Activated naive CD8-positive, alpha-beta T cell treated with anti-CD3 and anti-CD28 coated beads, Interleukin-2, amount 50 U/mL, for 24 hours (primary cell): Measurements from ENCODE around the gene RFC1.

Source experiments
- ATAC-seq: fragments of 150-1000 bp; cut with Tn5 transposase; one replicate; pipeline ENCODE4 v1.10.0; 2021
- DNase-seq: peaks from one replicate; pipeline ENCODE4 v3.0.0; 2021
- H3K27ac Mint-ChIP-seq: one replicate; pipeline ENCODE4 v1.8.0; 2021; ENCODE audit warnings: mild to moderate bottlenecking, mixed read lengths
- H3K27me3 Mint-ChIP-seq: one replicate; pipeline ENCODE4 v1.8.0; 2021; ENCODE audit warnings: mixed read lengths
- H3K36me3 Mint-ChIP-seq: one replicate; pipeline ENCODE4 v1.8.0; 2021; ENCODE audit warnings: low read depth, mixed read lengths
- H3K4me1 Mint-ChIP-seq: one replicate; pipeline ENCODE4 v1.8.0; 2021; ENCODE audit warnings: mixed read lengths
- H3K4me3 Mint-ChIP-seq: one replicate; pipeline ENCODE4 v1.8.0; 2021; ENCODE audit warnings: mild to moderate bottlenecking, moderate library complexity, mixed read lengths
- H3K9me3 Mint-ChIP-seq: one replicate; pipeline ENCODE4 v1.8.0; 2021; ENCODE audit warnings: mixed read lengths

Gene RFC1

GRCh38 chr4:39341075-39341725 lies 25.0 kb downstream of the RFC1 start:
- ATAC-seq, result no peak
- no peaks in the 10 kb centered on the region for H3K27me3 Mint-ChIP-seq
- DNase-seq, result no peak
- H3K27ac Mint-ChIP-seq, result no peak overlapping the region
- no peak overlapping the region for H3K4me3 Mint-ChIP-seq
- no peaks in the 10 kb centered on the region for H3K9me3 Mint-ChIP-seq
- H3K4me1 Mint-ChIP-seq, result peaks cover 34% of the 10 kb centered on the region
- H3K36me3 Mint-ChIP-seq, result peaks cover 58% of the 10 kb centered on the region

DNA sequence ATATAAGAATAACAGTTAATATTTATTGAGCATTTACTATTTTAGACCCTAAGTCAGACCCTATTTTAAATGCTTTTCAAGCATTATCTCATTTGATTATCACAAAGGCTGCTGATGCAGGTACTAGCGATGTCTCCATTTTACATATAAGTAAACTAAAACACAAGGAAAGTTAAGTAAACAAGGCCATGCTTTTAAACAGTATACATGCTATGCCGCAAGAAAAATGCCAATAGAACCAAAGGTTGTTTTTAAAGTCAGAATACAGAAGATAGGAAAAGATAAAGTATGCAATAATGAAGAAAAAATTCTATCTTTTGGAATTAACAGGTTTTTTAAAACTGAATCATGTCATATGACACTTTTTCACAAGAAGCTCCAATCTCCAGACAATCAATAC lies 26.2 kb downstream of the RFC1 start:
- no peak for ATAC-seq
- Mint-ChIP-seq H3K4me1 (peaks cover 42% of the 10 kb centered on the region), H3K27me3 (no peaks in the 10 kb centered on the region), H3K36me3 (peaks cover 56% of the 10 kb centered on the region), H3K9me3 (no peaks in the 10 kb centered on the region), H3K4me3 (no peak overlapping the region), H3K27ac (no peak overlapping the region)
- no peak for DNase-seq

- peaks cover 50% of the 10 kb centered on the region for H3K36me3 Mint-ChIP-seq
- ATAC-seq (no peak), DNase-seq (no peak)
- H3K9me3 Mint-ChIP-seq, result no peaks in the 10 kb centered on the region
- no peaks in the 10 kb centered on the region for H3K27me3 Mint-ChIP-seq
- H3K4me1 Mint-ChIP-seq, result peaks cover 39% of the 10 kb centered on the region
- no peak overlapping the region for H3K4me3 Mint-ChIP-seq
- no peak overlapping the region for H3K27ac Mint-ChIP-seq
Measured at GRCh38 chr4:39337841-39338240, 28.3 kb downstream of the RFC1 start.

DNA sequence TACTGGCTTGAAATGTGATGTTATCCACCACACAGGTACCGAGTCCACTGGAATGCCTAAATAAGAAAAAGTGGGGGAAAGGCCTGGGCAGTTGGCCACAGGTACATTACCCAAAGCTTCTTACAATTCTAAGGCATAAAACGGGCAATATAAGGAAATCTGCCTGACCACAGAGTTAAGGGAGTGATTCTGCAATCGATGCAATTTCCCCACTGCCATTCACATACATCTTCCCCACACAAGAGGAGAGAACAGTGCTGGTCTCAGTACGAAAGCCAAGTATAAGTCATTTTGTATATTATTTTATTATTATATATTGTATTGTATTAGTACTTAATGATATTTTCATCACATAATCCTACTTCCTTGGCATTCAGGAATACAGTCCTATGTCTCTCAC lies 30.6 kb downstream of the RFC1 start:
- H3K27ac Mint-ChIP-seq, result no peak overlapping the region
- DNase-seq (no peak), ATAC-seq (no peak)
- peaks cover 36% of the 10 kb centered on the region for H3K36me3 Mint-ChIP-seq
- H3K4me1 Mint-ChIP-seq, result peaks cover 28% of the 10 kb centered on the region
- no peaks in the 10 kb centered on the region for H3K27me3 Mint-ChIP-seq
- H3K9me3 Mint-ChIP-seq, result no peaks in the 10 kb centered on the region
- no peak overlapping the region for H3K4me3 Mint-ChIP-seq

DNA sequence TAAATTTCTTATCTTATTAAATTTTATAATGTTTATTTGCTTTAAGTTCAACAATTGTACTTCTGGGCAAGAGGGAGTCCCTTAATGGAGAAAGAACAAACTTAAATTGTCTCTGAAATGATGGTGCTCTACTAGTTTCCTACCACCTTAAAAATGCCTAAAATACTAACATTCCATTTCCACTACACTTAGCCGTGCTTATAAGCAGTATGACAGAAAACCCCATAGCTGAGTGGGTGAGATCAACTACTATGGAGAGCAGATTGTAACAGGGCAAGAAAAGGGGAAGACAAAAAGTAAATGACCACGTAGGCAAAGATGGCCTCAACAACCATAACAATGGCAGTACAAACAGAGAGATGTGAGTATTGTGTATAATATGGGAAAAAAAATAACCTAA lies 35.0 kb downstream of the RFC1 start:
- Mint-ChIP-seq H3K4me3 (no peak overlapping the region), H3K9me3 (no peaks in the 10 kb centered on the region), H3K4me1 (peaks cover 15% of the 10 kb centered on the region), H3K36me3 (peaks cover 32% of the 10 kb centered on the region), H3K27me3 (no peaks in the 10 kb centered on the region), H3K27ac (no peak overlapping the region)
- DNase-seq (no peak), ATAC-seq (no peak)

DNA sequence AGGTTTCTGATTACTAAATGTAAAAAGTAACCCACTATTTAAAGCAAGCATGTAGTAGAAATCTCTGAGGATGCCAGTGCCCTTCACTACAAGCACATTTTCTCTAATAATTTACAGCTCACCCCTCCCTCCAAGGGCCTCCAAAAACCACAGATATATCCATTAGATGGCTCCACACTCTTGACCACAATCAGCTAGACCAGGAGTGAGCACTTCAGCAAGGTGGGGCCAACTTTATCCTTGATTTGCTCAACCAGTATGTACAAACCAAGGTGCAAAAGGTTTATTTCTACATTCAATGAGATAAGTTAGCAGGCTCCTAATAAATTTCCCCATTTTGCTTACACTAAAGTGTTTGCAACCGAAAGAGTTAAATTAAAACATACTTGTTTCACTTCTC lies 35.8 kb downstream of the RFC1 start:
- peaks cover 8% of the 10 kb centered on the region for H3K4me1 Mint-ChIP-seq
- no peak overlapping the region for H3K4me3 Mint-ChIP-seq
- H3K9me3 Mint-ChIP-seq, result no peaks in the 10 kb centered on the region
- ATAC-seq, result no peak
- no peak overlapping the region for H3K27ac Mint-ChIP-seq
- H3K36me3 Mint-ChIP-seq, result peaks cover 39% of the 10 kb centered on the region
- H3K27me3 Mint-ChIP-seq, result no peaks in the 10 kb centered on the region
- DNase-seq, result no peak

DNA sequence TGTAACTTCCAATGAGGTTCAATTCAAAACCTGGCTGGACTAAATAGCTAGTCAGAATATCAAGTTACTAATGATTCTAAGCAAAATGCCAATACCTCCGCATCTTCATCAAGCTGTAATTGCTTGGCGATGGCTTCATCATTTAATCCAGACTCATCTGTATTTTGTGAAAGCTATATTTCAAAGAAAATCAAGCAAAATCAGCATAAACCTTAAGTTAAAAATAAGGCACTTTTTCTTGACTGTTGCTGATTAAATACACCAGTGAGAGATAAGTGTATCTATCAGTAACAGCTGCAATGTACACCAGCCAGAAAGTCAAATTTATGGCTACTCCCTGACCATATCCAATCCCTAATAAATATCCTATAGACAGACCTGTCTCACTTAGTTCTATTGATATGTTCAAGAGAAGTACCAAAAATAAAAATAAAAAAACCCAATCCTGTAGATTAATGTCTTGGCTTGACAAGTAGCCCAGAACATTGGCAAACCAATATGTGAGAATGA lies 39.6 kb downstream of the RFC1 start:
- no peak for ATAC-seq
- peaks cover 45% of the 10 kb centered on the region for H3K36me3 Mint-ChIP-seq
- H3K4me3 Mint-ChIP-seq, result no peak overlapping the region
- peaks cover 3% of the 10 kb centered on the region for H3K4me1 Mint-ChIP-seq
- H3K9me3 Mint-ChIP-seq, result no peaks in the 10 kb centered on the region
- no peak for DNase-seq
- H3K27ac Mint-ChIP-seq, result no peak overlapping the region
- no peaks in the 10 kb centered on the region for H3K27me3 Mint-ChIP-seq

DNA sequence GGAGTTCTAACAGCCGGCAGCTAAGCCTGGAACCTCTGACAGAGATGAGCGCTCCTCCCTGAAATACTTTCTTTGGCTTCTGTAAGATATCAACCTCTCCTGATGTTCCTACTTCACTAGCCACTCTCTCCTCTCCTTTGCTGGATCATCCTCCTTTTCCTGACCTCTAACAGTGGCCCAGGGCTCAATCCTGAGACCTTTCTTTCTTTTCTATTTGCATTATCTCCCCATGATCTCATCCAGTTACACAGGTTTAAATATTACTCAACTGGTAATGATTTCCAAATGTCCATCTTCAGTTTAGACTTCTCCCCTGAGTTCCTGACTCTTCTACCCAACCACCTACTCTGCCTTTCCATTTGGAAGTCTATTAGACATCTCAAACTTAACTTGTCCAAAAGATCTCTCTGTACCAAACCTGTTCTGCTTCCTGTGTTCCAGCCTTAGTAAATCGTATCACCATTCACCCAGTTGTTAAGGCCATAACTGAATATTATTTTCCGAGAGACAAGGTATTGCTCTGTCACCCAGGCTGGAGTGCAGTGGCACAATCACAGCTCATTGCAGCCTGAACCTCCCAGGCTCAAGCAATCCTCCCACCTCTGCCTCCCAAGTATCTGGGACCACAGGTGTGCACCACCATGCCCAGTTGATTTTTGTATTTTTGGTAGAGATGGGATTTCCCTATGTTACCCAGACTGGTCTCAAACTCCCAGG lies 41.1 kb downstream of the RFC1 start:
- no peaks in the 10 kb centered on the region for H3K27me3 Mint-ChIP-seq
- peaks cover 5% of the 10 kb centered on the region for H3K4me1 Mint-ChIP-seq
- H3K4me3 Mint-ChIP-seq, result no peak overlapping the region
- H3K9me3 Mint-ChIP-seq, result no peaks in the 10 kb centered on the region
- peak overlapping the region; percentile 8 for H3K27ac Mint-ChIP-seq
- H3K36me3 Mint-ChIP-seq, result peaks cover 49% of the 10 kb centered on the region
- DNase-seq (no peak), ATAC-seq (no peak)

- H3K36me3 Mint-ChIP-seq, result peaks cover 54% of the 10 kb centered on the region
- H3K4me3 Mint-ChIP-seq, result no peak overlapping the region
- H3K27ac Mint-ChIP-seq, result no peak overlapping the region
- H3K27me3 Mint-ChIP-seq, result no peaks in the 10 kb centered on the region
- DNase-seq (no peak), ATAC-seq (no peak)
- peaks cover 8% of the 10 kb centered on the region for H3K4me1 Mint-ChIP-seq
- no peaks in the 10 kb centered on the region for H3K9me3 Mint-ChIP-seq
Measured at GRCh38 chr4:39324446-39324845, 41.7 kb downstream of the RFC1 start.

DNA sequence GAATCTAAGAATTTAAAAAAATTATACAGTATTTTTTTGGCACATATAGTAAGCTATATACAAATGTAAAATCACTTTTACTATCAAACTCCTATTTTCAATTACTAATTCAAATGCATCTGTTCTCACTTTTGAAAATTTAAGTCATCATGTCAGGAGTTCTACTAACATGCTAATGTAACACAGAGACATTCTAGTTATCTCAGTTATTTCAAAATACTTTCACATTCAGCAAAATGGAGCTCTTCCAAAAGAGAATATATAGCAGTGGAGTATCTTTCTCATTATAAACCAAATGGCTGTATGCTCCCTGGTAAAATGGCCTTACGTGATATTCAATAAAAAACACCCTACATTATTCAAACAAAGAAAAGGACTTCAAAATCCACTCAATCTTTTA lies 42.3 kb downstream of the RFC1 start:
- no peak for ATAC-seq
- Mint-ChIP-seq H3K27ac (no peak overlapping the region), H3K36me3 (peaks cover 58% of the 10 kb centered on the region), H3K4me1 (peaks cover 8% of the 10 kb centered on the region), H3K27me3 (no peaks in the 10 kb centered on the region), H3K4me3 (no peak overlapping the region), H3K9me3 (no peaks in the 10 kb centered on the region)
- no peak for DNase-seq

- no peaks in the 10 kb centered on the region for H3K27me3 Mint-ChIP-seq
- H3K36me3 Mint-ChIP-seq, result peaks cover 43% of the 10 kb centered on the region
- ATAC-seq, result no peak
- no peak overlapping the region for H3K4me3 Mint-ChIP-seq
- no peak for DNase-seq
- H3K27ac Mint-ChIP-seq, result no peak overlapping the region
- H3K4me1 Mint-ChIP-seq, result peaks cover 5% of the 10 kb centered on the region
- no peaks in the 10 kb centered on the region for H3K9me3 Mint-ChIP-seq
Measured at GRCh38 chr4:39320381-39321115, 45.6 kb downstream of the RFC1 start.

GRCh38 chr4:39319676-39320075 lies 46.5 kb downstream of the RFC1 start:
- DNase-seq (no peak), ATAC-seq (no peak)
- Mint-ChIP-seq H3K36me3 (peaks cover 37% of the 10 kb centered on the region), H3K27me3 (no peaks in the 10 kb centered on the region), H3K4me1 (peaks cover 5% of the 10 kb centered on the region), H3K27ac (peak overlapping the region; percentile 56), H3K4me3 (no peak overlapping the region), H3K9me3 (no peaks in the 10 kb centered on the region)

GRCh38 chr4:39312816-39313215 lies 53.3 kb downstream of the RFC1 start:
- no peaks in the 10 kb centered on the region for H3K9me3 Mint-ChIP-seq
- H3K27ac Mint-ChIP-seq, result no peak overlapping the region
- ATAC-seq (no peak), DNase-seq (no peak)
- H3K27me3 Mint-ChIP-seq, result no peaks in the 10 kb centered on the region
- H3K36me3 Mint-ChIP-seq, result peaks cover 55% of the 10 kb centered on the region
- no peak overlapping the region for H3K4me3 Mint-ChIP-seq
- no peaks in the 10 kb centered on the region for H3K4me1 Mint-ChIP-seq

- Mint-ChIP-seq H3K27ac (no peak overlapping the region), H3K36me3 (peaks cover 70% of the 10 kb centered on the region), H3K4me3 (no peak overlapping the region), H3K9me3 (no peaks in the 10 kb centered on the region), H3K27me3 (no peaks in the 10 kb centered on the region), H3K4me1 (peaks cover 1% of the 10 kb centered on the region)
- ATAC-seq, result no peak
- no peak for DNase-seq
Measured at GRCh38 chr4:39308611-39309010, 57.6 kb downstream of the RFC1 start.
